SK-N-SH treated with all-trans-retinoic acid at 6 μM for 48 hours (cell line): ENCODE data around the gene PCLAF.
"Not testable (repeated sequence)": the region's sequence is repeated elsewhere in the genome, so short reads cannot be mapped to it uniquely, and the experiment has no call there.

Experiments
- ATAC-seq: fragments of 200-7000 bp; cut with Tn5 transposase; 3 replicates; pipeline ENCODE4 v1.9.1; 2020; ENCODE audit warnings: mild to moderate bottlenecking, moderate library complexity
- ARNTL ChIP-seq: fragments of 450-650 bp; formaldehyde crosslinking; IDR thresholded peaks from 2 replicates; pipeline ENCODE4 v1.5.0; 2020; ENCODE audit warnings: low read depth, mild to moderate bottlenecking, moderate library complexity, borderline replicate concordance
- BACH2 ChIP-seq: fragments of 250-450 bp; sonication (Bioruptor Pico); IDR thresholded peaks from 2 replicates; pipeline ENCODE4 v1.9.0; 2021; ENCODE audit warnings: mild to moderate bottlenecking, borderline replicate concordance
- CREB5 ChIP-seq: fragments of 250-450 bp; sonication (Bioruptor Pico); IDR thresholded peaks from 2 replicates; pipeline ENCODE4 v1.5.1; 2020; ENCODE audit warnings: low read depth, mild to moderate bottlenecking, moderate library complexity
- CSDC2 ChIP-seq: fragments of 250-450 bp; sonication (Bioruptor Pico); IDR thresholded peaks from 2 replicates; pipeline ENCODE4 v1.5.0; 2020; ENCODE audit warnings: mild to moderate bottlenecking, moderate library complexity
- CSRNP3 ChIP-seq: fragments of 250-450 bp; sonication (Bioruptor Pico); IDR thresholded peaks from 2 replicates; pipeline ENCODE4 v1.5.1; 2021; ENCODE audit warnings: mild to moderate bottlenecking, moderate library complexity
- ESRRG ChIP-seq: fragments of 250-450 bp; sonication (Bioruptor Pico); IDR thresholded peaks from 2 replicates; pipeline ENCODE4 v1.6.1; 2021; ENCODE audit warnings: mild to moderate bottlenecking
- GLIS3 ChIP-seq: fragments of 250-450 bp; sonication (Bioruptor Pico); IDR thresholded peaks from 2 replicates; pipeline ENCODE4 v1.5.0; 2020; ENCODE audit warnings: mild to moderate bottlenecking, moderate library complexity
- ISL1 ChIP-seq: fragments of 250-450 bp; sonication (Bioruptor Pico); IDR thresholded peaks from 2 replicates; pipeline ENCODE4 v2.1.2; 2022; ENCODE audit warnings: mild to moderate bottlenecking, moderate library complexity
- OSR1 ChIP-seq: fragments of 250-450 bp; sonication (Bioruptor Pico); IDR thresholded peaks from 2 replicates; pipeline ENCODE4 v1.8.0; 2022; ENCODE audit warnings: moderate library complexity, mild to moderate bottlenecking, inconsistent platforms
- PATZ1 ChIP-seq: fragments of 250-450 bp; sonication (Bioruptor Pico); IDR thresholded peaks from 2 replicates; pipeline ENCODE4 v1.8.0; 2020; ENCODE audit warnings: mild to moderate bottlenecking, moderate library complexity, borderline replicate concordance
- POU6F1 ChIP-seq: fragments of 250-450 bp; sonication (Bioruptor Pico); IDR thresholded peaks from 2 replicates; pipeline ENCODE4 v1.8.0; 2021; ENCODE audit warnings: low read depth, mild to moderate bottlenecking, moderate library complexity, borderline replicate concordance
- PPARA ChIP-seq: fragments of 250-450 bp; sonication (Bioruptor Pico); IDR thresholded peaks from 2 replicates; pipeline ENCODE4 v1.5.0; 2020; ENCODE audit warnings: mild to moderate bottlenecking, borderline replicate concordance
- RARB ChIP-seq: fragments of 250-450 bp; sonication (Bioruptor Pico); IDR thresholded peaks from 2 replicates; pipeline ENCODE4 v1.8.0; 2021; ENCODE audit warnings: mild to moderate bottlenecking, moderate library complexity
- SNAI2 ChIP-seq: fragments of 250-450 bp; sonication (Bioruptor Pico); IDR thresholded peaks from 2 replicates; pipeline ENCODE4 v1.5.0; 2020; ENCODE audit warnings: mild to moderate bottlenecking, moderate library complexity
- TCF4 ChIP-seq: fragments of 250-450 bp; sonication (Bioruptor Pico); IDR thresholded peaks from 2 replicates; pipeline ENCODE4 v1.8.0; 2021; ENCODE audit warnings: mild to moderate bottlenecking, moderate library complexity, borderline replicate concordance
- TOX ChIP-seq: fragments of 250-450 bp; sonication (Bioruptor Pico); IDR thresholded peaks from 2 replicates; pipeline ENCODE4 v1.8.0; 2021; ENCODE audit warnings: mild to moderate bottlenecking, moderate library complexity, borderline replicate concordance
- ZC3H10 ChIP-seq: fragments of 250-450 bp; sonication (Bioruptor Pico); IDR thresholded peaks from 2 replicates; pipeline ENCODE4 v1.5.1; 2021; ENCODE audit warnings: mild to moderate bottlenecking, moderate library complexity
- ZFP30 ChIP-seq: fragments of 450-650 bp; formaldehyde crosslinking; IDR thresholded peaks from 2 replicates; pipeline ENCODE4 v1.5.0; 2022; ENCODE audit warnings: mild to moderate bottlenecking, moderate library complexity
- ZNF565 ChIP-seq: fragments of 450-650 bp; formaldehyde crosslinking; conservative IDR thresholded peaks from 2 replicates; pipeline ENCODE4 v1.5.0; 2020; ENCODE audit warnings: low read depth, mild to moderate bottlenecking, moderate library complexity
- ZNF70 ChIP-seq: fragments of 450-650 bp; formaldehyde crosslinking; IDR thresholded peaks from 2 replicates; pipeline ENCODE4 v1.5.0; 2020; ENCODE audit warnings: mild to moderate bottlenecking, moderate library complexity
- ZNF8 ChIP-seq: fragments of 450-650 bp; formaldehyde crosslinking; IDR thresholded peaks from 2 replicates; pipeline ENCODE4 v1.5.0; 2020; ENCODE audit warnings: mild to moderate bottlenecking, moderate library complexity

Gene PCLAF

GRCh38 chr15:64326458-64326857 lies 54.8 kb downstream of the PCLAF start:
- ATAC-seq = not testable (repeated sequence)

- no peak for TF ChIP-seq GLIS3 (CRISPR knock-in tag)
- no peak for TF ChIP-seq ZNF565
- no peak for TF ChIP-seq CREB5 (CRISPR knock-in tag)
- TF ChIP-seq ARNTL = no peak
- ATAC-seq = no peak
Measured at GRCh38 chr15:64324165-64324877, 56.9 kb downstream of the PCLAF start.

- ATAC-seq = no peak; the same call in 2 of the 3 replicates
- no peak for TF ChIP-seq CSDC2
- no peak for TF ChIP-seq ZNF8 (CRISPR knock-in tag)
- no peak for TF ChIP-seq PATZ1 (CRISPR knock-in tag)
- TF ChIP-seq TOX (CRISPR knock-in tag) = no peak
- no peak for TF ChIP-seq ESRRG (CRISPR knock-in tag)
- no peak for TF ChIP-seq ISL1 (CRISPR knock-in tag)
- TF ChIP-seq ZNF70 (CRISPR knock-in tag) = no peak
Measured at GRCh38 chr15:64315216-64315615, 66.0 kb downstream of the PCLAF start.

- 0 out of 3 replicates have a peak, but pooled peaks have one; percentile 19 for ATAC-seq
- TF ChIP-seq ZNF565 = no peak
- TF ChIP-seq CSRNP3 (CRISPR knock-in tag) = no peak
- no peak for TF ChIP-seq OSR1 (CRISPR knock-in tag)
- no peak for TF ChIP-seq ISL1 (CRISPR knock-in tag)
- TF ChIP-seq CSDC2 = no peak
- TF ChIP-seq ZC3H10 (CRISPR knock-in tag) = no peak
- no peak for TF ChIP-seq POU6F1 (CRISPR knock-in tag)
- no peak for TF ChIP-seq TCF4 (CRISPR knock-in tag)
- TF ChIP-seq PPARA (CRISPR knock-in tag) = no peak
- no peak for TF ChIP-seq ZFP30 (CRISPR knock-in tag)
- TF ChIP-seq ZNF8 (CRISPR knock-in tag) = no peak
- TF ChIP-seq ZNF70 (CRISPR knock-in tag) = no peak
- TF ChIP-seq PATZ1 (CRISPR knock-in tag) = no peak
- no peak for TF ChIP-seq SNAI2 (CRISPR knock-in tag)
- TF ChIP-seq TOX (CRISPR knock-in tag) = no peak
- no peak for TF ChIP-seq CREB5 (CRISPR knock-in tag)
- TF ChIP-seq RARB (CRISPR knock-in tag) = no peak
- TF ChIP-seq BACH2 = no peak
- TF ChIP-seq, all 23 proteins: peak for 0
Measured at GRCh38 chr15:64314456-64314855, 66.8 kb downstream of the PCLAF start.
